Mucosa of gallbladder (tissue), 1 donor: ENCODE measurements around the gene FAM13A. TPM values are rescaled to one million over a fixed set of nuclear protein-coding genes. Genes with fewer than 3 reads are reported as not detected.

Experiments
- DNase-seq: peaks from one replicate; pipeline ENCODE4 v3.0.0-alpha.2; 2020; ENCODE audit warnings: low spot score
- total RNA-seq: library from RNA; stranded (reverse); gene quantifications from one replicate; pipeline ENCODE4 v1.2.1, GENCODE V29; 2021
- donor health status: DM: no; HTN: no; CAD: no.

FAM13A gene
- total RNA-seq, 1 donor from 2014 or later, result 43.8 TPM

- DNase-seq, result no peak
These were observed 213.8 kb downstream of the FAM13A start for GRCh38 chr4:88843067-88843685.

GRCh38 chr4:88841635-88842034, 215.3 kb downstream of the FAM13A start:
- DNase-seq, result no peak

GRCh38 chr4:88836216-88836615, 220.8 kb downstream of the FAM13A start:
- no peak for DNase-seq

- DNase-seq, result no peak
These were observed 226.0 kb downstream of the FAM13A start for GRCh38 chr4:88831031-88831430.

GRCh38 chr4:88830598-88830997, 226.4 kb downstream of the FAM13A start:
- no peak for DNase-seq

- DNase-seq, result no peak
These were observed 228.0 kb downstream of the FAM13A start for GRCh38 chr4:88828842-88829571.

- DNase-seq, result no peak
These were observed 229.5 kb downstream of the FAM13A start for GRCh38 chr4:88827442-88827841.

GRCh38 chr4:88826771-88827170, 230.2 kb downstream of the FAM13A start:
- no peak for DNase-seq

GRCh38 chr4:88825931-88826330, 231.1 kb downstream of the FAM13A start:
- no peak for DNase-seq

GRCh38 chr4:88823058-88823919, 233.7 kb downstream of the FAM13A start:
- DNase-seq, result peak; percentile 95

- DNase-seq, result no peak
These were observed 234.8 kb downstream of the FAM13A start for GRCh38 chr4:88822034-88822789.

- no peak for DNase-seq
These were observed 235.5 kb downstream of the FAM13A start for GRCh38 chr4:88821522-88821921.

GRCh38 chr4:88820698-88821415, 236.1 kb downstream of the FAM13A start:
- no peak for DNase-seq

GRCh38 chr4:88819818-88820697, 236.9 kb downstream of the FAM13A start:
- DNase-seq, result no peak

- peak; percentile 54 for DNase-seq
These were observed 238.1 kb downstream of the FAM13A start for GRCh38 chr4:88818631-88819470.

GRCh38 chr4:88817740-88818139, 239.2 kb downstream of the FAM13A start:
- DNase-seq, result no peak

- DNase-seq, result no peak
These were observed 240.6 kb downstream of the FAM13A start for GRCh38 chr4:88816360-88816759.

- no peak for DNase-seq
These were observed 242.9 kb downstream of the FAM13A start for GRCh38 chr4:88814043-88814617.

- DNase-seq, result no peak
These were observed 244.0 kb downstream of the FAM13A start for GRCh38 chr4:88813013-88813412.
